Astrocyte (in vitro differentiated cells and primary cell): ENCODE data around the gene GIPC3. TPM values are rescaled to one million over a fixed set of nuclear protein-coding genes. Genes with fewer than 3 reads are reported as not detected.

Experiments
- DNase-seq: peaks from one replicate; pipeline ENCODE4 v3.0.0-alpha.2; 2010; ENCODE audit warnings: low read depth
- FAIRE-seq: peaks from 2 replicates; lab custom pipeline; 2011; peaks lifted over from hg19 to GRCh38; lab: Jason Lieb, UNC
- H2AFZ ChIP-seq: 2 replicates; pipeline ENCODE4 v1.6.0; 2012; ENCODE audit warnings: low read depth, low read length, inconsistent platforms
- H3K27ac ChIP-seq: 2 replicates; pipeline ENCODE4 v1.5.1; 2011; ENCODE audit warnings: low read depth, low read length, inconsistent platforms
- H3K27me3 ChIP-seq: 2 replicates; pipeline ENCODE4 v1.6.0; 2011; ENCODE audit warnings: low read length, inconsistent platforms; ENCODE audit not compliant: insufficient read depth
- H3K36me3 ChIP-seq: 2 replicates; pipeline ENCODE4 v1.5.1; 2011; ENCODE audit warnings: low read length, inconsistent platforms; ENCODE audit not compliant: insufficient read depth
- H3K4me1 ChIP-seq: 2 replicates; pipeline ENCODE4 v1.5.1; 2011; ENCODE audit warnings: low read length, inconsistent platforms; ENCODE audit not compliant: insufficient read depth
- H3K4me2 ChIP-seq: 2 replicates; pipeline ENCODE4 v1.6.0; 2012; ENCODE audit warnings: low read length, inconsistent platforms
- H3K4me3 ChIP-seq: 2 replicates; pipeline ENCODE4 v1.5.1; 2011; ENCODE audit warnings: low read depth, mild to moderate bottlenecking, low read length, inconsistent platforms; ENCODE audit not compliant: insufficient read depth
- H3K79me2 ChIP-seq: 2 replicates; pipeline ENCODE4 v1.6.0; 2012; ENCODE audit warnings: mild to moderate bottlenecking, low read length, inconsistent platforms; ENCODE audit not compliant: insufficient read depth
- H3K9ac ChIP-seq: 2 replicates; pipeline ENCODE4 v1.6.0; 2012; ENCODE audit warnings: mild to moderate bottlenecking, low read length, inconsistent platforms
- H3K9me3 ChIP-seq: 2 replicates; pipeline ENCODE4 v1.5.1; 2012; ENCODE audit warnings: low read depth, mild to moderate bottlenecking, low read length, inconsistent platforms; ENCODE audit not compliant: insufficient read depth
- H4K20me1 ChIP-seq: 2 replicates; pipeline ENCODE4 v1.6.0; 2012; ENCODE audit warnings: low read length, inconsistent platforms; ENCODE audit not compliant: insufficient read depth
- H3K27ac Mint-ChIP-seq: one replicate; pipeline ENCODE4 v1.8.0; 2021; ENCODE audit warnings: mild to moderate bottlenecking, mixed read lengths; ENCODE audit not compliant: unreplicated experiment
- H3K27me3 Mint-ChIP-seq: one replicate; pipeline ENCODE4 v1.8.0; 2021; ENCODE audit warnings: low read depth, mixed read lengths; ENCODE audit not compliant: unreplicated experiment
- H3K36me3 Mint-ChIP-seq: one replicate; pipeline ENCODE4 v1.8.0; 2021; ENCODE audit warnings: low read depth, mixed read lengths; ENCODE audit not compliant: unreplicated experiment
- H3K4me1 Mint-ChIP-seq: one replicate; pipeline ENCODE4 v1.8.0; 2021; ENCODE audit warnings: low read depth, mixed read lengths; ENCODE audit not compliant: unreplicated experiment
- H3K4me3 Mint-ChIP-seq: one replicate; pipeline ENCODE4 v1.8.0; 2021; ENCODE audit warnings: mild to moderate bottlenecking, moderate library complexity, mixed read lengths; ENCODE audit not compliant: unreplicated experiment
- H3K9me3 Mint-ChIP-seq: one replicate; pipeline ENCODE4 v1.8.0; 2021; ENCODE audit warnings: mild to moderate bottlenecking, mixed read lengths; ENCODE audit not compliant: unreplicated experiment
- CTCF ChIP-seq: IDR thresholded peaks from 2 replicates; pipeline ENCODE4 v1.5.1; 2011; ENCODE audit warnings: low read depth, mild to moderate bottlenecking, inconsistent platforms, low read length, moderate library complexity; ENCODE audit not compliant: insufficient read depth
- EZH2 ChIP-seq: IDR thresholded peaks from 2 replicates; pipeline ENCODE4 v1.6.1; 2012; ENCODE audit warnings: mild to moderate bottlenecking, low read length, inconsistent platforms; ENCODE audit not compliant: insufficient read depth
- total RNA-seq: library from RNA; stranded (reverse); gene quantifications from 2 replicates; pipeline ENCODE4 v1.2.1, GENCODE V29; 2021

GIPC3 gene
- total RNA-seq, 1 donor from 2014 or later = 0.09 TPM

GRCh38 chr19:3573162-3573857 lies 12.0 kb upstream of the GIPC3 start:
- no peaks in the 10 kb centered on the region for H3K9me3 ChIP-seq
- peak overlapping the region; percentile 47 for H2AFZ ChIP-seq
- DNase-seq (no peak), FAIRE-seq (no peak)
- H4K20me1 ChIP-seq = peaks cover 18% of the 10 kb centered on the region
- TF ChIP-seq CTCF (no peak), EZH2 (no peak)
- Mint-ChIP-seq H3K4me3 (peak overlapping the region; percentile 83), H3K36me3 (peaks cover 10% of the 10 kb centered on the region), H3K27ac (no peak overlapping the region), H3K27me3 (peaks cover 7% of the 10 kb centered on the region), H3K4me1 (peaks cover 4% of the 10 kb centered on the region), H3K9me3 (peaks cover 2% of the 10 kb centered on the region)
- peak overlapping the region; percentile 99 for H3K4me2 ChIP-seq
- peak overlapping the region; percentile 73 for H3K27ac ChIP-seq
- peaks cover 3% of the 10 kb centered on the region for H3K36me3 ChIP-seq
- peaks cover 12% of the 10 kb centered on the region for H3K4me1 ChIP-seq
- peak overlapping the region; percentile 77 for H3K4me3 ChIP-seq
- H3K79me2 ChIP-seq = peaks cover 6% of the 10 kb centered on the region
- H3K9ac ChIP-seq = peak overlapping the region; percentile 93
- no peaks in the 10 kb centered on the region for H3K27me3 ChIP-seq

GRCh38 chr19:3573858-3574637 lies 11.2 kb upstream of the GIPC3 start:
- H4K20me1 ChIP-seq = peaks cover 18% of the 10 kb centered on the region
- no peaks in the 10 kb centered on the region for H3K9me3 ChIP-seq
- peak overlapping the region; percentile 93 for H3K9ac ChIP-seq
- DNase-seq (peak; percentile 77), FAIRE-seq (no peak)
- Mint-ChIP-seq H3K9me3 (peaks cover 2% of the 10 kb centered on the region), H3K4me1 (peaks cover 4% of the 10 kb centered on the region), H3K4me3 (peak overlapping the region; percentile 83), H3K27me3 (peaks cover 7% of the 10 kb centered on the region), H3K27ac (no peak overlapping the region), H3K36me3 (peaks cover 10% of the 10 kb centered on the region)
- TF ChIP-seq EZH2 = no peak
- no peak for TF ChIP-seq CTCF
- H3K4me1 ChIP-seq = peaks cover 12% of the 10 kb centered on the region
- no peak overlapping the region for H3K27ac ChIP-seq
- peak overlapping the region; percentile 77 for H3K4me3 ChIP-seq
- H2AFZ ChIP-seq = no peak overlapping the region
- H3K36me3 ChIP-seq = peaks cover 3% of the 10 kb centered on the region
- no peaks in the 10 kb centered on the region for H3K27me3 ChIP-seq
- H3K79me2 ChIP-seq = peaks cover 6% of the 10 kb centered on the region
- H3K4me2 ChIP-seq = peak overlapping the region; percentile 99
